Left forelimb (tissue), 1 donor: Measurements from ENCODE around the gene NLRP3.
"Not testable (repeated sequence)": the region's sequence is repeated elsewhere in the genome, so short reads cannot be mapped to it uniquely, and the experiment has no call there.

Experiments used
- DNase-seq: peaks from one replicate; pipeline ENCODE4 v3.0.0-alpha.2; 2018; ENCODE audit warnings: low spot score

The NLRP3 gene

GRCh38 chr1:247469141-247469535, 53.2 kb downstream of the NLRP3 start:
- DNase-seq = no peak

DNA sequence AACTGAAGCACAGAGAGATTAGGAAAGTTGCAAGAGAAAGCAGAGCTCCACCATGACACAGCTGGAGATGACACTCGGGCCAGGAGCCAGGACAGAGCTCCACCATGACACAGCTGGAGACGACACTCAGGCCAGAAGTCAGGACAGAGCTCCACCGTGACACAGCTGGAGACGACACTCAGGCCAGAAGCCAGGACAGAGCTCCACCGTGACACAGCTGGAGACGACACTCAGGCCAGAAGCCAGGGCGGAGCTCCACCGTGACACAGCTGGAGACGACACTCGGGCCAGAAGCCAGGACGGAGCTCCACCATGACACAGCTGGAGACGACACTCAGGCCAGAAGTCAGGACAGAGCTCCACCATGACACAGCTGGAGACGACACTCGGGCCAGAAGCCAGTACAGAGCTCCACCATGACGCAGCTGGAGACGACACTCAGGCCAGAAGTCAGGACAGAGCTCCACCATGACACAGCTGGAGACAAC, 55.0 kb downstream of the NLRP3 start:
- not testable (repeated sequence) for DNase-seq

GRCh38 chr1:247471445-247472016, 55.6 kb downstream of the NLRP3 start:
- DNase-seq = no peak

DNA sequence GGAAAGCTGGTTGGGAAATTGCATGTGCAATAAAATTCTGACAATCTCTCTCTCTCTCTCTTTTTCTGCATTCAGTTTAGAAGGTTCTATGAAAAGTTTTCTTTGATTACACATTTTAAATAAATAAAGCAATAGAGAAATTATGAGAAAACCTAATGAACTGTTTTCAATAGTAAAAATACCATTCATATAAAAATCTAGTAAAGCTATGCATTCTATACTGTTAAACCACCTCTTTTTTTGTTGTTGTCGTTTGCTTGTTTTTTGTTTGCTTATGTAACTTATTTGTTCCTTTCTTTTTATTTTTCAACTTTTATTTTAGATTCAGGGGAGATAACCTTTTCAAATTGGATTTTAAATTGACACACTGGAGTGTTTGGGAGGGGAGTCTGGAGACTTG, 56.1 kb downstream of the NLRP3 start:
- no peak for DNase-seq

GRCh38 chr1:247474367-247474766, 58.4 kb downstream of the NLRP3 start:
- no peak for DNase-seq

GRCh38 chr1:247475793-247476192, 59.8 kb downstream of the NLRP3 start:
- no peak for DNase-seq

GRCh38 chr1:247476328-247477058, 60.5 kb downstream of the NLRP3 start:
- not testable (repeated sequence) for DNase-seq

GRCh38 chr1:247482747-247483146, 66.8 kb downstream of the NLRP3 start:
- DNase-seq = no peak

DNA sequence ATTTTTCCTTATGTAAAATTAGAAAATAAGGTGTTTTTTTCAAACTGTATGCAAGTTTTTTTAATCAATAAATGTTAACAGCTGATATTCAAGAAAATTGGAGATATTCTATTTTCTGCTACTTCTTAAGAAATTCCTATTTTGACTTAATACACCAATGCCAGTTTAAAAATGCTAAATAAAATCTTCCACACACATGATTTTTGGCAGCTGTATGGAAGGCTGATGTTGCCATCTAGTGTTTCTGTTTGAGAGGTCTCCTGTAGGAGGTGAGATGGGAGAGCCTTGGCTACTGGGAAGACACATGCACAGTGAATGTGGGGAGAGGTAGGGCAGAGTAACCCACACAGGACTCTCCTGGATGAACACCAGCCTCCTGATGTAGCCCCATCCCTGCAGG, 71.1 kb downstream of the NLRP3 start:
- DNase-seq = no peak

GRCh38 chr1:247491328-247491727, 75.4 kb downstream of the NLRP3 start:
- DNase-seq = no peak

DNA sequence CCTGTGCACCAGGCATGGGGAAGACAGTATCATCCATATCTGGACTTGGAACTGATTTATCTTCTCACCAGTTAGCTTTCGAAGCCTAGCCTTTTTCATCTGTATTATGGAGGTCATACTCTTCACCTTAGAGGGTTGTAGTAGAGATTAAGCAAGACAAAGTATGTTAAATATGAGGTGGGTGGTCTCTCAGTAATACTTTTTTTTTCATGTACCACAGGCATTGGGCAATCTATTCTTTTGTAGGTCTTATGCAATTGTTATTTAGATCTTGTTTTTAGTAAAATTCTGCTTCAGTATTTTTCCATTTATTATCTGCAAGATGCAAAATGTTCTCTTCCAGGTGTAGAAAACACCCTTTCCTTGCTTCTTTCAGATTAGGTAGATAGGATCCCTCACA, 77.1 kb downstream of the NLRP3 start:
- no peak for DNase-seq

DNA sequence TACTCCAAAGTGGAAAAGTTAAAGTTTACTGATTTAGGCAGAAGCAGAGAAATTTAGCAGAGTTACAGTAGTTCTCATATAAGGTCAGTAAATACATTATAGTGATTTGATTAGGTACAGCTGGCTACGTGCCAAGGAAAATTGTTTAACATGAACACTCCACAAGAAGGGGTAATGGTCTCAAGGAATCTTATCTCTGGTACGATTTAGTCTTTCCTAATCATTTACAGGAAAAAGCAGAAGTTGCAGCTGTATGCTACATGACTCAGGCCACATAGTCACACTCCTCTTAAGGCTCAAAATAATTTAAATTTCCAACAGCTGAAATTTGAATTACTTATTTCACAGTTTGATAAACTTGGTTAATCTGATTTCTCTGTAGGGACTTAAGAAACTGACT, 78.8 kb downstream of the NLRP3 start:
- no peak for DNase-seq

GRCh38 chr1:247496581-247497285, 80.8 kb downstream of the NLRP3 start:
- no peak for DNase-seq
